MM.1S (cell line): ENCODE data around the gene SCUBE1.

Experiments
- DNase-seq: peaks from one replicate; pipeline ENCODE4 v3.0.0-alpha.2; 2015
- H2AFZ ChIP-seq: fragments of 300-600 bp; sonication (generic); 2 replicates; pipeline ENCODE4 v1.6.0; 2016; ENCODE audit warnings: antibody characterized with exemption, low read length
- H3F3A ChIP-seq: fragments of 300-600 bp; sonication (generic); 2 replicates; pipeline ENCODE4 v1.6.1; 2016; ENCODE audit warnings: mild to moderate bottlenecking, antibody characterized with exemption, low read length, moderate library complexity, mixed read lengths; ENCODE audit not compliant: insufficient read depth
- H3K27ac ChIP-seq: fragments of 300-600 bp; sonication (generic); 2 replicates; pipeline ENCODE4 v1.5.1; 2016; ENCODE audit warnings: mild to moderate bottlenecking, low read length
- H3K27me3 ChIP-seq: fragments of 300-600 bp; sonication (generic); replicated peaks from 2 replicates; pipeline ENCODE4 v1.6.0; 2016; ENCODE audit warnings: low read length; ENCODE audit not compliant: insufficient read depth
- H3K36me3 ChIP-seq: fragments of 300-600 bp; sonication (generic); replicated peaks from 2 replicates; pipeline ENCODE4 v1.6.1; 2016; ENCODE audit warnings: mild to moderate bottlenecking, low read length, mixed read lengths; ENCODE audit not compliant: insufficient read depth
- H3K4me1 ChIP-seq: fragments of 300-600 bp; sonication (generic); 2 replicates; pipeline ENCODE4 v1.6.1; 2016; ENCODE audit warnings: low read length, mixed read lengths
- H3K4me2 ChIP-seq: fragments of 300-600 bp; sonication (generic); 2 replicates; pipeline ENCODE4 v1.6.0; 2016; ENCODE audit warnings: low read depth, low read length
- H3K4me3 ChIP-seq: fragments of 300-600 bp; sonication (generic); 2 replicates; pipeline ENCODE4 v1.5.1; 2016; ENCODE audit warnings: low read length, mixed read lengths
- H3K79me2 ChIP-seq: fragments of 300-600 bp; sonication (generic); 2 replicates; pipeline ENCODE4 v1.6.1; 2016; ENCODE audit warnings: mixed run types, low read length, mixed read lengths
- H3K9ac ChIP-seq: fragments of 300-600 bp; sonication (generic); 2 replicates; pipeline ENCODE4 v1.6.1; 2016; ENCODE audit warnings: low read length, mixed read lengths
- H3K9me2 ChIP-seq: fragments of 300-600 bp; sonication (generic); replicated peaks from 2 replicates; pipeline ENCODE4 v1.6.1; 2016; ENCODE audit warnings: mild to moderate bottlenecking, low read length, mixed read lengths; ENCODE audit not compliant: insufficient read depth
- H3K9me3 ChIP-seq: fragments of 300-600 bp; sonication (generic); replicated peaks from 2 replicates; pipeline ENCODE4 v1.6.1; 2016; ENCODE audit warnings: mild to moderate bottlenecking, low read length, mixed read lengths; ENCODE audit not compliant: insufficient read depth
- H4K20me1 ChIP-seq: fragments of 300-600 bp; sonication (generic); 2 replicates; pipeline ENCODE4 v1.6.1; 2016; ENCODE audit warnings: mild to moderate bottlenecking, low read length, moderate library complexity, mixed read lengths; ENCODE audit not compliant: insufficient read depth
- EZH2 ChIP-seq: fragments of 300-600 bp; sonication (generic); optimal IDR thresholded peaks from 2 replicates; pipeline ENCODE3; 2017; ENCODE audit warnings: low read depth, mild to moderate bottlenecking, antibody characterized with exemption, low read length, mixed read lengths
- EZH2phosphoT487 ChIP-seq: fragments of 300-600 bp; sonication (generic); IDR thresholded peaks from 2 replicates; pipeline ENCODE4 v1.6.1; 2018; ENCODE audit warnings: antibody characterized with exemption, low read length
- TF ChIP-seq, protein P1 (sequence below): fragments of 300-600 bp; sonication (generic); IDR thresholded peaks from 2 replicates; pipeline ENCODE4 v1.5.1; 2016; ENCODE audit warnings: antibody characterized with exemption, low read length, mixed read lengths

Gene SCUBE1

DNA sequence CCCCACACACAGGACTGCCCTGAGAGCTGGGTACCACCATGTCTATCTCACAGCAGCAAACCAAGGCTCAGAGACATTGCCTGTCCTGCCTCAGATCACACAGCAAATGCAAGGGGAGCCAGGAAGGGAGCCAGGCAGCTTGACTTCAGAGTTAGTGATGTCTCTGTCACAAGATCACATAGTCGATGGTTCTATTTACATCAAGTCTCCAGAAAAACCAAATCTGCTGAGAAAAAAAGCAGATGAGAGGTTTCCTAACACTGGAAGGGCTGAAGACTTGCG, 16.1 kb downstream of the SCUBE1 start:
- H4K20me1 ChIP-seq = no peaks in the 10 kb centered on the region
- H2AFZ ChIP-seq = no peak overlapping the region
- no peak overlapping the region for H3K4me2 ChIP-seq
- H3K9me3 ChIP-seq = no peaks in the 10 kb centered on the region
- DNase-seq = no peak
- no peaks in the 10 kb centered on the region for H3K79me2 ChIP-seq
- H3K9ac ChIP-seq = no peak overlapping the region
- H3F3A ChIP-seq = no peaks in the 10 kb centered on the region
- H3K4me3 ChIP-seq = no peak overlapping the region
- H3K36me3 ChIP-seq = no peaks in the 10 kb centered on the region
- no peaks in the 10 kb centered on the region for H3K4me1 ChIP-seq
- no peak for TF ChIP-seq EZH2phosphoT487
- TF ChIP-seq EZH2 = no peak
- TF ChIP-seq, protein P1, sequence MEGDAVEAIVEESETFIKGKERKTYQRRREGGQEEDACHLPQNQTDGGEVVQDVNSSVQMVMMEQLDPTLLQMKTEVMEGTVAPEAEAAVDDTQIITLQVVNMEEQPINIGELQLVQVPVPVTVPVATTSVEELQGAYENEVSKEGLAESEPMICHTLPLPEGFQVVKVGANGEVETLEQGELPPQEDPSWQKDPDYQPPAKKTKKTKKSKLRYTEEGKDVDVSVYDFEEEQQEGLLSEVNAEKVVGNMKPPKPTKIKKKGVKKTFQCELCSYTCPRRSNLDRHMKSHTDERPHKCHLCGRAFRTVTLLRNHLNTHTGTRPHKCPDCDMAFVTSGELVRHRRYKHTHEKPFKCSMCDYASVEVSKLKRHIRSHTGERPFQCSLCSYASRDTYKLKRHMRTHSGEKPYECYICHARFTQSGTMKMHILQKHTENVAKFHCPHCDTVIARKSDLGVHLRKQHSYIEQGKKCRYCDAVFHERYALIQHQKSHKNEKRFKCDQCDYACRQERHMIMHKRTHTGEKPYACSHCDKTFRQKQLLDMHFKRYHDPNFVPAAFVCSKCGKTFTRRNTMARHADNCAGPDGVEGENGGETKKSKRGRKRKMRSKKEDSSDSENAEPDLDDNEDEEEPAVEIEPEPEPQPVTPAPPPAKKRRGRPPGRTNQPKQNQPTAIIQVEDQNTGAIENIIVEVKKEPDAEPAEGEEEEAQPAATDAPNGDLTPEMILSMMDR = no peak
- H3K27ac ChIP-seq = no peak overlapping the region
- H3K27me3 ChIP-seq = peaks cover 14% of the 10 kb centered on the region; the same call in 1 of the 2 replicates
- H3K9me2 ChIP-seq = no peaks in the 10 kb centered on the region

DNA sequence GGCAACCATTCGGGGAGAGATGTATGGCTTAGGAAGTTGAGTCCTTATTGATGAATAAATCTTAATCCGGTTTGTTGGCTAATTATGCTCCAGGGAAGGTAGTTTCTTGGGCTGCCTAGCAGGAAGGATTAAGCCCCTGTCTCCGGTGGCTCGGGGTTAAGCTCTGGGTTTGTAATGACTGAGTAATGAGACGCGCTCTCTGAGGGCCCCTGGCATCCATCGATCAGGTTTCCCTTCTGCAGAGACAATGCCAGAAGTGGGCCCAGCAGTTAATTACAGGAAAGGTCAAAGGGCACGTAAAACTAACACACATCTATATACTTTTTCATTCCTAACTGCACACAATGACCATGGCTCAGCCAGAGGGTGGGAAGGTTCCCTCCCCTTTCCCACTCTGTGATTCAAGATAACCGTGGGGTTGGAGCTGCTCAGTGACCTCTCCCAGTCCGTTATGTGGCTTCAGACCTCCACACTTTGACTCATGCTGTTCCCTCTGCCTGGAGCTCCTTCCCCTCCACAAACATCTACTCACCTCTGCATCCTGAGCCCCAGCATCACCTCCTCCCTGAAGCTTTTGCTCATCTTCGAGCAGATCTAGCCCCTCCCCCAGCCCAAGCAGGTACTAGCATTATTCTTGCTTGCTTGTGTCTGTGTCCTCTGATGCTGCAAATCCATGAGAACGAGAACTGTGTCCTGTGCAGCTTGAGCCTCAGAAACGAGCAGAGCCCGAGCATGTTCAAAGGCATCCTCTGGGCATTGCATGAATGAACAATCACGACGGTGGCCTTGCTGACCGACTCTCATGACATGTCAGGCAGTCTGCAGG, 16.6 kb downstream of the SCUBE1 start:
- Histone ChIP-seq H3K9me3 (no peaks in the 10 kb centered on the region), H3K9ac (no peak overlapping the region), H3K4me3 (no peak overlapping the region), H4K20me1 (no peaks in the 10 kb centered on the region), H3K4me1 (no peaks in the 10 kb centered on the region), H3K36me3 (no peaks in the 10 kb centered on the region), H3K79me2 (no peaks in the 10 kb centered on the region), H3K9me2 (no peaks in the 10 kb centered on the region), H3K27me3 (peaks cover 13% of the 10 kb centered on the region; the same call in 1 of the 2 replicates), H3F3A (no peaks in the 10 kb centered on the region), H2AFZ (no peak overlapping the region), H3K4me2 (no peak overlapping the region), H3K27ac (no peak overlapping the region)
- TF ChIP-seq EZH2phosphoT487 (no peak), EZH2 (no peak)
- TF ChIP-seq, protein P1 = no peak
- DNase-seq = no peak

DNA sequence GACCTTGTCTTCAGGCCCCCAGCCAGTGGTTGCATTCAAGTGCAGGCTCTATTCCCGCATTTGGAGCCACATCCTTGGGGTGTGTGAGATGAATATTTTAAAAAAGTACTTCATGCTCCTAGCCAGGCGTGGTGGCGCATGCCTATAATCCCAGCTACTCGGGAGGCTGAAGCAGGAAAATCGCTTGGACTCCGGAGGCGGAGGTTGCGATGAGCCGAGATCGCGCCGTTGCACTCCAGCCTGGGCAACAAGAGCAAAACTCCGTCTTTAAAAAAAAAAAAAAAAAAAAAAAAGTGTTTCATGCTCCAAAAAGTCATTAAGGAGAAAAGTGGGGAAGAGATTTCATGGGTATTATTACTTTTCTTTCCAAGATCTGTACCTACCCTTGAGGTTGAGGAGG, 18.0 kb downstream of the SCUBE1 start:
- H3K9me3 ChIP-seq = no peaks in the 10 kb centered on the region
- no peak for DNase-seq
- no peak overlapping the region for H3K4me3 ChIP-seq
- H4K20me1 ChIP-seq = no peaks in the 10 kb centered on the region
- H3K4me1 ChIP-seq = no peaks in the 10 kb centered on the region
- no peaks in the 10 kb centered on the region for H3K36me3 ChIP-seq
- no peaks in the 10 kb centered on the region for H3F3A ChIP-seq
- H3K4me2 ChIP-seq = no peak overlapping the region
- H2AFZ ChIP-seq = no peak overlapping the region
- no peaks in the 10 kb centered on the region for H3K9me2 ChIP-seq
- TF ChIP-seq EZH2phosphoT487 (no peak), EZH2 (no peak)
- TF ChIP-seq, protein P1 = no peak
- H3K27ac ChIP-seq = no peak overlapping the region
- no peak overlapping the region for H3K9ac ChIP-seq
- H3K79me2 ChIP-seq = no peaks in the 10 kb centered on the region
- peaks cover 8% of the 10 kb centered on the region; the same call in 1 of the 2 replicates for H3K27me3 ChIP-seq
